ENCODE measurements around the gene TCF7L2.

The TCF7L2 gene

DNA sequence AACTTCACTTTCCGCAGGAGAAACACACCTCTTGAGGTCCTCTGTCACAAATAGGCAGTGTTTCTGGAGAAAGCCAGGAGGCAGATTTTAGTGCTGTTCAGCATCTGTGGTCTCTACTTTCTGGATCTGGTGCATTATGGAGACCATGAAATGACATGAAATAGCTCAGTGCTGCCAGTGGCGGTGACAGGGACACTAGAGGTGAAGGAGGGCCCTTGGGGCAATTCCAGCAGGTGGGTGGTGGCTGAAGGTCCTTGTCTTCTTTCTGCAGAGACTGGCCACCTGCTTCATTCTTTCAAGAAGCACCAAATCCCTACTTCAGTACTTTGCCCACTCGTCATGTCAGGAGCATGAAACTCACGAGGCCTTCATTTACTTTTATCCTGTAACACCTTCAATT is 135.7 kb downstream of the TCF7L2 start:
- H3K9me3 Mint-ChIP-seq: no peaks in the 10 kb centered on the region
- no peak overlapping the region for H3K27ac Mint-ChIP-seq
- no peaks in the 10 kb centered on the region for H3K4me1 Mint-ChIP-seq
- H3K27me3 Mint-ChIP-seq: no peaks in the 10 kb centered on the region
- no peak overlapping the region for H3K4me3 Mint-ChIP-seq
- no peaks in the 10 kb centered on the region for H3K36me3 Mint-ChIP-seq

DNA sequence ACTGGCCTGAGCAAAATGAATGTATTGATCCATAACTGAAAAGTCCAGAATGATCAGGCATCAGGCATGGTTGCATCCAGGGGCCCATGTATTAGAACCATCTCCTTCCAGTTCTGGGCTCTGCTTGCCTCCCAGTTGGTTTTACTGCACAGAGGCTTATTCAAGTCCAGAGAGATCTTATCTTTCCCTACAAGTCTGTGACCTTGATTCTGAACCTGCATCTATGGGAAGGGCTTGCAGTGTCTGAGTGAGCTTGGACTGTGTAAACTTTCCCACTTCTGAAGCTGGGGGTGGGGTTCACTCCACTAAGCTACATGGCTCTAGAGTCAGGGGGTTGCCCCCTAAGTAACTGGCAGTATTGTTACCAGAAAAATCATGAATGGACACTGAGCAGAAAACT is 136.2 kb downstream of the TCF7L2 start:
- H3K9me3 Mint-ChIP-seq: no peaks in the 10 kb centered on the region
- H3K36me3 Mint-ChIP-seq: no peaks in the 10 kb centered on the region
- no peak overlapping the region for H3K27ac Mint-ChIP-seq
- H3K27me3 Mint-ChIP-seq: no peaks in the 10 kb centered on the region
- no peak overlapping the region for H3K4me3 Mint-ChIP-seq
- no peaks in the 10 kb centered on the region for H3K4me1 Mint-ChIP-seq

DNA sequence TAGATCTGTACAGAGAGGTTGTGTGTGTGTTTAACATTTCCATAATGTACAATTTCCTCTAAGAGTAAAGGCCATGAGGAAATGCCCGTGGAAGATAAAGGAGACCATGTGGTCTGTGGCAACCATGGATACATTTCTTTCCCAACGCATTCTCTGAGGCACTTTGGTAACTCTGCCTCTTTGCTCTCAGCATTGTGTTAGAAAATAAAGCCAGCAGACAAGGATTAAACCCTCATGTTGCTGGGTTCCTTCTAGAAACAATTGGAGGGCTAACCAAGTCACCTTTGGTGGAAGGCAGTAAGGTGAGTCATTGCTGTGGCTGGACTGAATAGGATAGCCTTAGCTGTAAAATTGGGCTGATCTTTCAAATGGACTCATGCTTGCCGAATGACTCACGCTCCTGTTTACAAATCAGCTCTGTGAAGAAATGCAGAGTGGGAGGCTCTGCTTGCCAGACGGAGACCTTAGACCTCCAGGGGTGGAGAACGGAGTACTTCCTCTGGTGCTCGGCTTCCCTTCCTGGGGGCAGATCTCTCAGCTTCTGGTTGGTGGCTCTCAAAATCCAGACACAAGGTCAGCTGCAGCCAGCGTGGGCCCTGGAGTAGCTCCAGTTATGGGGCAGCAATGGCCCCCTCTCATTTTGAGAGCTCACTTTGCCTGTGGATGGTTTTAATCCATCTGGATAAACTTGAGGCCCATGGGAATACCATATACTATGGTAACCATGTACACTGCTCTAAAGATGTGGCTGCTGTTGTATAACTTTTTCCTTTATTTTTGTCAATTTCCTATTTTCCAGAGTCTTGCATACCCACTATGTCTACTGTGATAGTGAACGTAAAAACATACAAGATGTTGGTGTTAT is 137.3 kb downstream of the TCF7L2 start:
- H3K4me3 Mint-ChIP-seq: no peak overlapping the region
- no peaks in the 10 kb centered on the region for H3K9me3 Mint-ChIP-seq
- no peaks in the 10 kb centered on the region for H3K27me3 Mint-ChIP-seq
- H3K27ac Mint-ChIP-seq: no peak overlapping the region
- H3K36me3 Mint-ChIP-seq: no peaks in the 10 kb centered on the region
- H3K4me1 Mint-ChIP-seq: no peaks in the 10 kb centered on the region

DNA sequence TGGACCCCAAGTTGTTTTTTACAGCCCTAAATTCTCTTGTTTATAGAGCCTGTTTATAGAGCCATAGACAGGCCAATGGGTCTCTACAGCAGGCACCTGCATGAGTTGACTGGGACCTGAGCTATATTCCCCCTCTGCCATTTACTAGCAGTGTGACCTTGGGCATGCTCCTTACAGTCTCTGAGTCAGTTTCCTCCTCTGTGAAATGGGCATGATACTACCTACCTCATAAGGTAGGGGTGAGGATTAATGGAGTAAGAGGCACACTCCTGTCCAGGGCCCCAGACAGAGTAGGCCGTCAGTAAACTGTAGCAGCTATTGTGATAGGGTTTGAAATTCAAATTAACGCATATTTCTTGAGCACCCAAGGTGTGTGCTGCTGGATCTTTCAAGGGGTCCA is 138.1 kb downstream of the TCF7L2 start:
- H3K27ac Mint-ChIP-seq: no peak overlapping the region
- no peaks in the 10 kb centered on the region for H3K9me3 Mint-ChIP-seq
- H3K4me3 Mint-ChIP-seq: no peak overlapping the region
- no peaks in the 10 kb centered on the region for H3K36me3 Mint-ChIP-seq
- H3K4me1 Mint-ChIP-seq: peaks cover 4% of the 10 kb centered on the region
- H3K27me3 Mint-ChIP-seq: no peaks in the 10 kb centered on the region

DNA sequence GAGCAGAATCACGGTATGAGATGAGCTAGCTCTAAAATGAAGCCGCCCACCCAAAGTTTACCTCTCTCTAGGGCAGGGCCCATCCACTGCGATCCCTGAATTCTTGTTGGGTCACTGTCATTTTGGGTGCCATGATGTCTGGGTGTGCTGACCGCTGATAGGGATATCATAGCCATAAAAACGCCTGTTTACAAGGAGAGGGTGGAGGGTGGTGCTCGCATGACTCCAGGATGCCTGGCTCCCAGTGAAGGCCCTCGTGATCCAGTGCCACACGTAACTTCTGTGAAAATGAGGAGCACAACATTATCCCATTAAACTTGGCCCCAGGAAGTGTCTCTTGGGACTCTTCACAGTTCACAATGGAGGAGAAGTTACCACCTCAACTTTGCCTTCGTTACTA is 139.5 kb downstream of the TCF7L2 start:
- no peaks in the 10 kb centered on the region for H3K27me3 Mint-ChIP-seq
- no peaks in the 10 kb centered on the region for H3K36me3 Mint-ChIP-seq
- no peak overlapping the region for H3K27ac Mint-ChIP-seq
- H3K4me1 Mint-ChIP-seq: peaks cover 17% of the 10 kb centered on the region
- H3K4me3 Mint-ChIP-seq: no peak overlapping the region
- no peaks in the 10 kb centered on the region for H3K9me3 Mint-ChIP-seq

DNA sequence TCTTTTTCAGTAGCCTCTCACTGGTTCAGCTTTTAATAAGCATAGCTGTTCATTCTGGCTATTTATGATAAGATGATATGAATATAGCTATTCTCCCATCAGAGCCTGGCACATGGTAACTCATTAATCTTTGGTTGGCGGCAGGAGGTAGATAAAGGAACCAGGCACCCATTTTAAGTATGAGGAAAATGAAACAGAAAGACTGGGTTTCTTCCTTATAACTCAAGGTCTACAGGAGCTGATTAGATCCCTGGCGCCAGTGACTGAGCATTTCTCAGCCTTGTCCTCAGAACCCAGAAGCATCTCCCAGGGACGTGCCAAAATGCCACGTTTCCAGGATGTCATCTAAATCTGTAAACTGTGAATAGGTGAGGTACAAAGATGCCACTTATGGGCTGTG is 141.9 kb downstream of the TCF7L2 start:
- no peaks in the 10 kb centered on the region for H3K36me3 Mint-ChIP-seq
- peaks cover 19% of the 10 kb centered on the region for H3K4me1 Mint-ChIP-seq
- no peaks in the 10 kb centered on the region for H3K27me3 Mint-ChIP-seq
- no peaks in the 10 kb centered on the region for H3K9me3 Mint-ChIP-seq
- no peak overlapping the region for H3K4me3 Mint-ChIP-seq
- no peak overlapping the region for H3K27ac Mint-ChIP-seq

DNA sequence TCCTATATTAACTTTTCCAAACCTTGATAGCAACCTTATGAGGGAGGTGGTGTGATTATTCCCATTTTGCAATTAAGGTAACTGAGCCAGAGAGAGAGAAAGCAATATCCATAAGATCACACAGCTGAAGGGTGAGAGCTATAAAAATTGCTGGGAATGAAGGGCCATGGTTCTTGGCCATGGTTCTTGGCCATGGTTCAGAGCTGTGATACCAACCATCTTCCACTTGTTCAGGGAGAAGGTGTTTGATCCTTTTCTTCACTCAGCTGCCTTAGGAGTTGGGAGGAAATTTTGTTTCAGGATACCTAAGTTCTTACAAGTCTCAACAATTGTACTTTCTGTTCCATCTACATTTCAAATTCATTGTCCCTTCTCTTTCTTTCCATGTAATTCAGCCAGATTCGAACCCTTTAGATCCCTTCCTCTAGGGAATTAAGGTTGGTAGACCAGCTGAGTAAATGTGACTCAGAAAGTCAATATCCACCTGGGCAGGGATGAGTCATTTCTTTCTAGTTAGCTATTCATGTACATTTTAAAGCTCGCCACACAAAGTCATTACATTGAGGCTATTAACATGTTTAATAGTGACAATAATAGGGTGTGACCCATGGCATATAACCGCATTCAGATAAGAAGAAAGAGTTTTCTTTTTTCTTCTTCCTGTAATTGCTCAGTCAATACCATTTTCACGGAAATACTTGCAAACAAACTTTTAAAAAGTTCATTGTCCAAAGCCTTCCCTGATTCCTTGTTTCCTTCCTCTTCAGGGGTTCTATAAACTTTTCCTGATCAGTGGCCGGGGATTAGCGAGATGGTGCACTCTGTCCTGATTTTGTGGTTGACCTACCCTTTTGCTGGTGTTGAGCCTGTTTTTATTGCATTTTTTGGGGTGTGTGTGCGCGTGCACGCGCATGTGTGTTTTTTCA is 143.4 kb downstream of the TCF7L2 start:
- H3K27me3 Mint-ChIP-seq: no peaks in the 10 kb centered on the region
- H3K36me3 Mint-ChIP-seq: no peaks in the 10 kb centered on the region
- H3K4me3 Mint-ChIP-seq: no peak overlapping the region
- no peak overlapping the region for H3K27ac Mint-ChIP-seq
- H3K9me3 Mint-ChIP-seq: no peaks in the 10 kb centered on the region
- H3K4me1 Mint-ChIP-seq: peaks cover 19% of the 10 kb centered on the region

DNA sequence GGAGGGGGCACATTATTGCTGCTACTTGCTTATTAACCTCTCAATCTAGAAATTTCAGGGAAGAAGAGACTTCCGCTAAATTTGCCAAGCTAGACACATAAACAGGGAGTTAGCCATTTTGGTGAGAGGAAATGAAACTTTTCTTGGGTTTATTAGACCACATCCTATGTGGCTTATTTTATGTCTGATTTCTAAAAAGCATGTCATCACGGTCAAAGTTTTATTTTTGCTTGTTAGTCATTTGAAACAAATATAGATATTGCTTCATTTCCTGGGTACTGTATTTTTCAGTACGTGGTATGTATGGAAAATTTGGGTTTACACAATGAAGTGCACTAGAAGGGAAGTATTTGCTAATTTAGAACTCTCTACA is 144.1 kb downstream of the TCF7L2 start:
- no peaks in the 10 kb centered on the region for H3K9me3 Mint-ChIP-seq
- no peak overlapping the region for H3K4me3 Mint-ChIP-seq
- no peak overlapping the region for H3K27ac Mint-ChIP-seq

DNA sequence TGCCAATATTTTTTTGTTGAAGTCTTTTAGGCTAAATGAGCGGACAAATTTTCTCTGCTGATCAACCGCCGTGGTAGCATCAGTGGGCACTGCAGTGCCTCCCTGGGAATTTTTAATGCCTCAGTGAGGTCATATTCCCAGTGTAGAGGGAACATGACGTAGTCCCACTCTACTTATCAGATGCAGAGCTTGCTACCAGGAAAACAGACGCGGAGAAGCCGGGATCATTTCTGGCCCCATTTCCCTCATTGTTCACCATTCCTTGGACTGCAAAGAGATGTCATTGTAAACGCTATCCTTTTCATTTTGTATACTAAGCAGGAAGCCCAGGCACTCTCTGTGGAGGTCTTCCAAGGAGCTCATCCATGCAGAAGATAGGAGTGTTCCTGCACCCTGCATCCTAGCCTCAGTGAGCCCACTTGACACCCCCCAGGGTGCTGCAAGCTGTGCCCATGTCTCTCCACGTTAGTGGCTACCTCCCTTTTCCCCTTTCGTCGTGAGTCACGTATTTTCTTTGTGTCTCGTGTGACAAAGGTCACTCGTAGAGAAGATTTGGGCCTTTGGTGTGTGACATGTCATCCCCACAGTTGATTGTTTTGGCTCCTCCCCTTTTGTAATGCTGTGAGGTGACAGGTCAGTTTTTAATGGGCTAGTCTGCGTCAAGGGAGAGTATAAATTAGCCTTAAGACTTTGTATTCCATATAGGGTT is 145.5 kb downstream of the TCF7L2 start:
- Mint-ChIP-seq H3K27ac (no peak overlapping the region), H3K27me3 (no peaks in the 10 kb centered on the region), H3K4me1 (peaks cover 19% of the 10 kb centered on the region), H3K4me3 (no peak overlapping the region), H3K9me3 (no peaks in the 10 kb centered on the region), H3K36me3 (no peaks in the 10 kb centered on the region)

More for the DNA sequence above, 144.1 kb downstream of the TCF7L2 start:
- Mint-ChIP-seq H3K36me3 (no peaks in the 10 kb centered on the region), H3K4me1 (peaks cover 19% of the 10 kb centered on the region), H3K27me3 (no peaks in the 10 kb centered on the region)

DNA sequence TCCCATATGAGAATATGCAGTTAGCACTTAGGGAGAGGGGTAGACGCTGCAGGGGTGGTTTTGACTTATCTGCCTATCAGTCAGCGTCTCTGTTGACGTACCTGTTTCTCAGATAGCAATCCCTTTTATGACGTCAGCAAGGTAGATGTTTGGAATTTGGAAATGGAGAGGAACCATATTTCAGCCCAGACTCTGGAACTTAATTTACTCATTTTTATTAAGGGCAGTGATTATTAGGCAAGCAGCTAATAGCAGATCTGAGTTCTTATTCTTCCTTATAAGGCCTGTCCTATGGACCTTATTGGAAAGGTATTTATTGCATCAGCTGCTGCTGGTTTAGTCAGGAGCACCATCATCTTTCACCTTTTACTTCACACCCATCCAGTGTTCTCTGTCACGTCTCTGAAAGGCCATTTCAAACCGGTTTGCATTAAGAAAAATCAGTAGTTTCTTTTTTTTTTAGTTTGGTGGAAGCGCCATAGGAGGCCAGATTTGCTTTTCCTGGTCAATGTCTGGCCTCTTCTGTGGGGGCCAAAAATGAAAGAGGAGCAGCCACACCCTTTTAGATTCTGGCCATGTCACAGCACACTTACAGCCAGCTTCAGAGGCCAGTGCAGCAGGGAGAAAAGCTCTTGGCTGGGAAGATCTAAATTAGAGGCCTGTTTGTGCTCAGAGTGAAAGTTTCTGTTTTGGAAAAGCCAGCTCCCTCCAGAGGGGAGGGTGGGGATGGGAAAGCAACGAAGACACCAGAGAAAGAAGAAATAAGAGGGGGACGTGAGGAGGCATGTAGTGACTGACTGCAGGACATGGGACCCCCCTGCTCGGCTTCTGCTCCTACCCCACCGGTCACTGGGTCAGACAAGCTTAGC is 146.3 kb downstream of the TCF7L2 start:
- no peaks in the 10 kb centered on the region for H3K36me3 Mint-ChIP-seq
- no peaks in the 10 kb centered on the region for H3K9me3 Mint-ChIP-seq
- no peak overlapping the region for H3K4me3 Mint-ChIP-seq
- H3K4me1 Mint-ChIP-seq: peaks cover 19% of the 10 kb centered on the region
- H3K27me3 Mint-ChIP-seq: no peaks in the 10 kb centered on the region
- H3K27ac Mint-ChIP-seq: no peak overlapping the region

DNA sequence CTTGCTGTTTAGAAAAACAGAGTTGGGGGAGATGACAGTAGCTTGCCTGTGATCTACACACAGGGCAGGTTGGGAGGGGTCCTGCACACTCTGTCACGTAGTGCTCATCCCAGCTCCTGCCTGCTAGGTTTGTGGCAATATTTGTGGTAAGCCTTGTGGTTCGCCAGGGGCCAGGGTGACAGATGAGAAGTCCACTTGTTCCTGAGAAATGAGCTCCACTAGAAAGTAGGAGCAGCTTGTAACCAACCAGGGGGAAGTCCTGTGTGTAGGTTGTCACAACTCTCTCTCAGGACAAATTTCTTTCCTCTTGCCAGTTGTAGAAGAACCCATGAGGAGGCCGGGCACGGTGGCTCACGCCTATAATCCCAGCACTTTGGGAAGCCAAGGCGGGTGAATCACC is 147.0 kb downstream of the TCF7L2 start:
- Mint-ChIP-seq H3K9me3 (no peaks in the 10 kb centered on the region), H3K4me1 (peaks cover 19% of the 10 kb centered on the region), H3K27me3 (no peaks in the 10 kb centered on the region), H3K36me3 (no peaks in the 10 kb centered on the region), H3K27ac (no peak overlapping the region), H3K4me3 (no peak overlapping the region)

DNA sequence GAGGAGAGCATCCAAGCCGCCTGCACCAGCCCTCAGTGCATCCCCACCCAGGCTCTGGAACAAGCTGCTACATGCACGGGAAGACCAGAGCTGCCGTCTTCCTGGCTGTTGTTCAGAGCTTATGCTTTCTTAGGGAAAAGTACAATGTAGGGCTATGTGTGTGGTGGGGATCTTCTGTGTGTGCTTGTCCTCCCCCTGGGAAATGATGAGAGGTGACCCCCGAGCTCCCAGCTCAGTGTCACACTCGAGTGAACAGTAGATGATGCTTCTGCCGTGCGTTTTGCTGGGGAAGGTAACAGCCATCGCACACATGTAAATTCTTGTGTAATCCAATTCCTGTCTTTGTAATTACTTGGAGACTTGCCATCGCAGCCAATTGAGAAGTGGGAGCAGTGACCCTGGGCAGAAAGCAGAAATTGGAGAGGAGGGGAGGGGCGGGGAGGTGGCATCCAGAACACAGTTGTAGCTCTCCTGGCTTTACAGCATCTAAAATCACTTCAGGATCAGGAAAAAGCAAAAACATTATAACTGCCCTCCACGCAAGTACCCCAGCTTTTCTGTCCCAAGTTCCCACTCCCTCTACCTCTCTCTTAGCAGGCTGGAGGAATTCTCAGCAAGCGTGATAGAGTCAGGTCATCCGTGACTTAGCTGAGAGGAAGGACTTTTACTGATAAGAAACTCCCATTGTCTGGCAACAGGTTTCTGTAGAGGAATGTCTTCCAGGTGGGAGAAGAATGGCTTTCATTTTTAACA is 149.6 kb downstream of the TCF7L2 start:
- peaks cover under 1% of the 10 kb centered on the region for H3K4me1 Mint-ChIP-seq
- no peaks in the 10 kb centered on the region for H3K27me3 Mint-ChIP-seq
- H3K36me3 Mint-ChIP-seq: no peaks in the 10 kb centered on the region
- no peaks in the 10 kb centered on the region for H3K9me3 Mint-ChIP-seq
- H3K27ac Mint-ChIP-seq: no peak overlapping the region
- H3K4me3 Mint-ChIP-seq: no peak overlapping the region

DNA sequence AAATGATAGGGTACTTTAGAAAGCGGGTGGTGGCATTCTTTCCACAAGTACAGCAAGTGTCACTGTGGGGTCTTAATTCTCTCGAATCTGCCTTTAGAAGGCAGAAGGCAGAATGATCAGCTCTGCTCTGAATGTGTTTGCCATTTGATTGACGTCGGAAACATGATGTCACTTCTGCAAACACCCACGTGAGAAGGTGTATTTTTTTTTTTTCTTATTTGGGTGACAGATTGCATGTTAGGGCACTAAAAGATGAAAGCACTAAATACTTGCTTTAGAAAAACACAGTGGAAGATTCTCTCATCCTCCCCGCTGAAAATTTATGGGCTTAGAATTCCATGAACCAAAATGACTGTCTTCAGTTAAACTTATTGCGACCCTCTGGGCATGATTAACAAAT is 150.2 kb downstream of the TCF7L2 start:
- Mint-ChIP-seq H3K9me3 (no peaks in the 10 kb centered on the region), H3K27ac (no peak overlapping the region), H3K36me3 (no peaks in the 10 kb centered on the region), H3K4me3 (no peak overlapping the region), H3K4me1 (no peaks in the 10 kb centered on the region), H3K27me3 (no peaks in the 10 kb centered on the region)

DNA sequence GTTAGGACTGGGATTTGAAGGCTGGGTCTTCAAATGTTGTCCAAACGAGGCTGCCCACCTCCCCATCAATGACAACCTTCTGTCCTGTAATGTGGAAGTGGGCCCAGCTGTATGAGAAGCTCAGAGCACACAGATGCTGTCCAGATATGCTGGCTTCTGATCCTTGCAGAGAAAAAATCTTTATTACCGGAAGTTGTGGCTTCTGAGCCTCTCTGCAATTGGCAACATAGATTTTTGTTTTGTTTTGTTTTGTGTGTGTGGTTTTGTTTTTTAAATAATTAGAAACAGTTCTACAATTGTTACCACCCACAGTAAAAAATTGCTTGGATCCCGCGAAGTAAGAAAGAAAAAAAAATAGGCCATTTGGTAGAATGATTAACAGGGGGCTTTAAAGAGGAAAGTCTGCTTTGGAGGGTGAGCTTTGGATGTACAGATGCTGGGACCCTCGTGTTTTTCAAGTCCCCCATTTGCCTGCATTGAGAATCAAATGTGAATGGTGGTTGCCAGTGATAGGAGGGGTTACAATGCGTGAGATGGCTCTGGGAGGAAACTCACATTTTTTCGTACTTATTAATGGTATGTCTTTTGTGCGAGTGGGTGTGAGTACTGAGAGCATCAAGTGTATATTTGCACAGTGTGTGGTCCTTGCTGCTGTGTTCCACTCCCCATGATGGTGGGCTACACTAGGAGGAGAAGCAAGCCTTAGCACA is 153.2 kb downstream of the TCF7L2 start:
- no peaks in the 10 kb centered on the region for H3K4me1 Mint-ChIP-seq
- H3K27me3 Mint-ChIP-seq: no peaks in the 10 kb centered on the region
- H3K9me3 Mint-ChIP-seq: no peaks in the 10 kb centered on the region
- no peak overlapping the region for H3K4me3 Mint-ChIP-seq
- H3K27ac Mint-ChIP-seq: no peak overlapping the region
- no peaks in the 10 kb centered on the region for H3K36me3 Mint-ChIP-seq

All from activated naive CD4-positive, alpha-beta T cell treated with anti-CD3 and anti-CD28 coated beads, Interleukin-2, amount 50 U/mL, for 24 hours (primary cell).